ENCODE results near the gene ITGB4.

ITGB4 gene

GRCh38 chr17:75693500-75694481, 27.5 kb upstream of the ITGB4 start:
- H3K4me1 ChIP-seq: peaks cover 68 to 97% (median 81%) of the 10 kb centered on the region in 10 experiments
- no peaks in the 10 kb centered on the region for H3K9me3 ChIP-seq (replicated peaks in 1 of 11)
- H3K4me3 ChIP-seq: no peak overlapping the region
- H3K9ac ChIP-seq: peak overlapping the region in 9 of 11 experiments; percentile 1 to 86 (median 25); a peak in 11 of 22 replicates
- peak overlapping the region in 8 of 11 experiments; percentile 6 to 97 (median 94); a peak in 15 of 22 replicates for H3K27ac ChIP-seq
- H3K4me2 ChIP-seq: peak overlapping the region in 10 of 11 experiments; percentile 90 to 98 (median 94); a peak in 17 of 22 replicates
- no peak for TF ChIP-seq Cebpa-rat (IDR thresholded peaks at IDR 0.05)
- no peaks in the 10 kb centered on the region for H3K27me3 ChIP-seq
- peaks cover 0 to 60% (median 8%) of the 10 kb centered on the region in 11 experiments; a peak in 12 of 22 replicates for H4K20me1 ChIP-seq
- H3K36me3 ChIP-seq: peaks cover 45 to 79% (median 68%) of the 10 kb centered on the region in 11 experiments

- peaks cover 61 to 90% (median 74%) of the 10 kb centered on the region in 10 experiments for H3K4me1 ChIP-seq
Observed at GRCh38 chr17:75694536-75694935, 26.7 kb upstream of the ITGB4 start.

GRCh38 chr17:75695141-75695829, 26.0 kb upstream of the ITGB4 start:
- Histone ChIP-seq H3K4me3 (no peak overlapping the region), H3K4me1 (peaks cover 53 to 82% (median 67%) of the 10 kb centered on the region in 10 experiments), H3K9me3 (replicated peaks in 1 of 11) (no peaks in the 10 kb centered on the region), H3K4me2 (peak overlapping the region in 5 of 11 experiments; percentile 31 to 94 (median 90); a peak in 10 of 22 replicates), H3K36me3 (peaks cover 58 to 92% (median 83%) of the 10 kb centered on the region in 11 experiments), H3K27me3 (no peaks in the 10 kb centered on the region), H4K20me1 (peaks cover 0 to 66% (median 8%) of the 10 kb centered on the region in 11 experiments; a peak in 12 of 22 replicates), H3K9ac (peak overlapping the region in 3 of 11 experiments; percentile 1 to 21 (median 8); a peak in 3 of 22 replicates), H3K27ac (peak overlapping the region in 5 of 11 experiments; percentile 2 to 52 (median 31); a peak in 8 of 22 replicates)
- no peak for TF ChIP-seq Cebpa-rat (IDR thresholded peaks at IDR 0.05)

More at GRCh38 chr17:75694536-75694935, 26.7 kb upstream of the ITGB4 start:
- no peak overlapping the region for H3K4me3 ChIP-seq
- TF ChIP-seq Cebpa-rat (IDR thresholded peaks at IDR 0.05): no peak
- peak overlapping the region in 4 of 11 experiments; percentile 39 to 94 (median 92); a peak in 9 of 22 replicates for H3K4me2 ChIP-seq
- peaks cover 51 to 86% (median 76%) of the 10 kb centered on the region in 11 experiments for H3K36me3 ChIP-seq
- peak overlapping the region in 5 of 11 experiments; percentile 3 to 84 (median 10); a peak in 2 of 22 replicates for H3K9ac ChIP-seq
- no peaks in the 10 kb centered on the region for H3K27me3 ChIP-seq
- peaks cover 0 to 66% (median 8%) of the 10 kb centered on the region in 11 experiments; a peak in 12 of 22 replicates for H4K20me1 ChIP-seq
- H3K9me3 ChIP-seq (replicated peaks in 1 of 11): no peaks in the 10 kb centered on the region
- peak overlapping the region in 6 of 11 experiments; percentile 2 to 93 (median 40); a peak in 5 of 22 replicates for H3K27ac ChIP-seq

GRCh38 chr17:75695830-75696271, 25.4 kb upstream of the ITGB4 start:
- Histone ChIP-seq H3K36me3 (peaks cover 64 to 92% (median 86%) of the 10 kb centered on the region in 11 experiments), H3K9ac (peak overlapping the region in 2 of 11 experiments; percentile 8 to 21; a peak in 2 of 22 replicates), H3K27ac (peak overlapping the region in 2 of 11 experiments; percentile 31 to 52; a peak in 4 of 22 replicates), H3K27me3 (no peaks in the 10 kb centered on the region), H3K9me3 (replicated peaks in 1 of 11) (no peaks in the 10 kb centered on the region), H3K4me1 (peaks cover 48 to 77% (median 61%) of the 10 kb centered on the region in 10 experiments), H3K4me2 (peak overlapping the region in 5 of 11 experiments; percentile 31 to 94 (median 90); a peak in 10 of 22 replicates), H4K20me1 (peaks cover 0 to 68% (median 8%) of the 10 kb centered on the region in 11 experiments; a peak in 12 of 22 replicates), H3K4me3 (no peak overlapping the region)
- no peak for TF ChIP-seq Cebpa-rat (IDR thresholded peaks at IDR 0.05)

GRCh38 chr17:75697651-75698291, 23.5 kb upstream of the ITGB4 start:
- no peaks in the 10 kb centered on the region for H3K27me3 ChIP-seq
- TF ChIP-seq Cebpa-rat (IDR thresholded peaks at IDR 0.05): no peak
- H3K27ac ChIP-seq: peak overlapping the region in 7 of 11 experiments; percentile 15 to 49 (median 30); a peak in 10 of 22 replicates
- no peaks in the 10 kb centered on the region for H3K9me3 ChIP-seq (replicated peaks in 1 of 11)
- peak overlapping the region in 10 of 11 experiments; percentile 36 to 81 (median 60); a peak in 20 of 22 replicates for H3K4me2 ChIP-seq
- H3K4me3 ChIP-seq: no peak overlapping the region
- peaks cover 28 to 58% (median 42%) of the 10 kb centered on the region in 10 experiments for H3K4me1 ChIP-seq
- peak overlapping the region in 9 of 11 experiments; percentile 11 to 65 (median 31); a peak in 13 of 22 replicates for H3K9ac ChIP-seq
- H4K20me1 ChIP-seq: peaks cover 0 to 61% (median 8%) of the 10 kb centered on the region in 11 experiments; a peak in 11 of 22 replicates
- peaks cover 83 to 100% (median 97%) of the 10 kb centered on the region in 11 experiments for H3K36me3 ChIP-seq

- TF ChIP-seq Cebpa-rat (IDR thresholded peaks at IDR 0.05): no peak
- H3K4me2 ChIP-seq: peak overlapping the region in 5 of 11 experiments; percentile 55 to 81 (median 69); a peak in 4 of 22 replicates
- no peak overlapping the region for H3K4me3 ChIP-seq
- H3K9ac ChIP-seq: no peak overlapping the region
- H3K4me1 ChIP-seq: peaks cover 20 to 58% (median 34%) of the 10 kb centered on the region in 10 experiments
- no peak overlapping the region for H3K27ac ChIP-seq
- peaks cover 0 to 52% (median 8%) of the 10 kb centered on the region in 11 experiments; a peak in 11 of 22 replicates for H4K20me1 ChIP-seq
- H3K36me3 ChIP-seq: peaks cover 85 to 100% (median 97%) of the 10 kb centered on the region in 11 experiments
- no peaks in the 10 kb centered on the region for H3K9me3 ChIP-seq (replicated peaks in 1 of 11)
- no peaks in the 10 kb centered on the region for H3K27me3 ChIP-seq
Observed at GRCh38 chr17:75698659-75699058, 22.6 kb upstream of the ITGB4 start.

GRCh38 chr17:75701288-75701687, 20.0 kb upstream of the ITGB4 start:
- H4K20me1 ChIP-seq: peaks cover 0 to 35% (median 2%) of the 10 kb centered on the region in 11 experiments; a peak in 11 of 22 replicates
- H3K9me3 ChIP-seq (replicated peaks in 1 of 11): no peaks in the 10 kb centered on the region
- no peak overlapping the region for H3K27ac ChIP-seq
- H3K9ac ChIP-seq: no peak overlapping the region
- H3K4me3 ChIP-seq: no peak overlapping the region
- TF ChIP-seq Cebpa-rat (IDR thresholded peaks at IDR 0.05): no peak
- H3K4me1 ChIP-seq: peaks cover 13 to 38% (median 21%) of the 10 kb centered on the region in 10 experiments
- peaks cover 92 to 100% (median 97%) of the 10 kb centered on the region in 11 experiments for H3K36me3 ChIP-seq
- H3K4me2 ChIP-seq: no peak overlapping the region
- H3K27me3 ChIP-seq: no peaks in the 10 kb centered on the region
